ENCODE measurements around the gene SDR39U1.

The SDR39U1 gene

GRCh38 chr14:24429395-24430142 lies 13.0 kb downstream of the SDR39U1 start, which contains the start of the genes CBLN3 and KHNYN:
Gene CBLN3 (minus strand): TSS chr14:24429668. CDS start chr14:24429054, 614 bp downstream.
Gene KHNYN (plus strand): TSS chr14:24429954. CDS start chr14:24430731, 777 bp downstream.
- DNase-seq (ENCODE audit: low read depth): peak; percentile 75

GRCh38 chr14:24428628-24429394 lies 13.8 kb downstream of the SDR39U1 start:
- no peak for DNase-seq (ENCODE audit: low read depth)

DNA sequence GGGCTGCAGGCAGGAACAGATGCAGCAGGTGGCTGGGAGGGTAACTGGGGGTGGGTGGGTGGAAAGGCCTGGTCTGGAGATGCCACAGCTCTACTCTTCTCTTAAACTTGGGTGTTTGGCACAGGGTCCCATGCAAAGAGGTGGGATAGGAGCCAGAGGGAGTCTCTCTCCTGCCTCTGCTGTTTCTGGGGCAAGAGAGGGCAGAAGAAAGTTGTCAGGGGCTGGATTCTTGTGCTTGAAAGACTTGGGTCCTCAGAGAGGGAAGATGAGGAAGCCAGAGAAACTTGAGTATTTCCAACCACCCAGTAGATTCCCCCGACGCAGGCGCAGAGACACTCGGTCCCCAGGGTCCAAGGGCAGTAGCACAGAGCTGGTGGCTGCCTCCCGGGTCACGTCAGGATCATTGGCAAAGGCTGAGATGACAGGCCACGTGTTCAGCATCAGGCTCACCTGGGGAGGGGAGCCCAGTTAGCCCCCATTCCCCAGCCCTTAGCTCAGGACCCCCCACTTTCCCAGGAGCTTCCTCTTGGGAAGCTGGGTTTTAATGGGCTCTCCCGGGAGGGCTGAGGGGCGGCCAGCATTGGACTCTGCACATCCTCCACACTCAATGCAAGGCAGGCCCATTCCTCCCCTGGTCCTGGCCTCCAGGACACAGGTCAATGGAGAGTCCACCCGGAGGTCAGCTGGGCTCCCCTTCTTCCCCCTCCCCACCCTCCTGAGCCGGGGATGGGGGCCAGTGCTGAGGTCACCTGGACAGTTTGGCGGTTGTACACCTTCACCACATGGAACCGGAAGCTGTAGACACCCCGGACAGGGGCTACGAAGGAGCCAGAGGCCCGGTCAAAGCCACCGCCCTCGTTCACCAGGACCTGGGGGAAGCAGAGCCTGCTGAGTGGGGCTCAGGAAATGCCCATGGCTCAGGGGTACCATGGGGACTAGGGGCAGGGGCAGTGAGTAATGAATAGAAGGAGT lies 14.8 kb downstream of the SDR39U1 start:
- DNase-seq (ENCODE audit: low read depth): no peak

- DNase-seq (ENCODE audit: low read depth): no peak
Observed at GRCh38 chr14:24426912-24427536, 15.6 kb downstream of the SDR39U1 start.

DNA sequence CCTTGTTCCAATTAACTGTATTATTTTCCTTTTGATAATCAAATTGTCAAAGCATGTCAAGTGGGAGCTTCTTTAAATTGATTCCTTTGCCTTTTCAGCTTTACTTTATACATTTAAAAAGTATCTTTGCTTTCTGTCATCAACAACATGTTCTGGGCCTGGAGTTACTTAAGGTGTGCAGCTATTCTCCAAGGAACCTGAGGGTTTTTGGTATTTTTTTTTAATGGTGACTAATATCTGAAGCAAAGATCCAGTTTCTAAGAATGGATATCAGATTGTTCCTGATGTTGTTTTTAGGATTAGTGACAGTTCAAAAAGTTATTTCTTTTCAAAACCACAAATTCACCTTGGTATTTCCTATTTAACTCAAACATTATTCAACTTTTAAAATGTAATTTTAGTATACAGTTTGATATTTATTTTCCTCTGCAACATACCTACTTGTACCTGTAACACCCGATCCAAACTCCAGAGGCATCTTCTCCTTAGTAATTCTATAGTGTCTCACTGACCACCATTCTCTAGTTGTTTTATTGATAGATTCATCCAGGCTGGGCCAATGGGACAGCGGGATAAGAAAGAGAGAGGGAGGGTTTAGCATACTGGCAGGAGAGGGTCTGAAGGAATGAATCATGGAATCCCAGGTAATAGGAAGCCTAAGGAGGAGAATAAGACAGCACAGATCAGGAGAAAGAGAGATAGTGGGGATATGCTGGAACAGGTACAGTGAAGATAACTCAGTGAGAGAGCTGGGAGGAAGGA lies 16.2 kb downstream of the SDR39U1 start:
- DNase-seq (ENCODE audit: low read depth): no peak

DNA sequence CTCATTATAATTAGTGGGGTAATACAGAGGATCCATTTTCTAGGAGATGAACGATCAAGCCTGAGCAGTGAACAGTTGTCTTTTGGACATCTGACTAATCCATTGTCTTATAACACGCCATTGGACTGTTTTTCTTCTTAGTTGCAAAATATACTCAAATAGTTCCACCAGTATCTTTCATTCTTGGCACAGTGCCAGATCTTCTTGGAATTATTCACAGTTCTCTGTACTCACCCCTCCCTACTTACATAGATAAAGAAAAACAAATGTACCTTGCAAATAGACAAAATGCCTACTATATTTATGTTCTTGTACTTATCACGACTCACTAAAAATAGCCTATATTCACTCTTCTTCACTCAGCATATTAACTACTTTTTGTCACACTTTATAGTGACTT lies 16.9 kb downstream of the SDR39U1 start:
- no peak for DNase-seq (ENCODE audit: low read depth)

DNA sequence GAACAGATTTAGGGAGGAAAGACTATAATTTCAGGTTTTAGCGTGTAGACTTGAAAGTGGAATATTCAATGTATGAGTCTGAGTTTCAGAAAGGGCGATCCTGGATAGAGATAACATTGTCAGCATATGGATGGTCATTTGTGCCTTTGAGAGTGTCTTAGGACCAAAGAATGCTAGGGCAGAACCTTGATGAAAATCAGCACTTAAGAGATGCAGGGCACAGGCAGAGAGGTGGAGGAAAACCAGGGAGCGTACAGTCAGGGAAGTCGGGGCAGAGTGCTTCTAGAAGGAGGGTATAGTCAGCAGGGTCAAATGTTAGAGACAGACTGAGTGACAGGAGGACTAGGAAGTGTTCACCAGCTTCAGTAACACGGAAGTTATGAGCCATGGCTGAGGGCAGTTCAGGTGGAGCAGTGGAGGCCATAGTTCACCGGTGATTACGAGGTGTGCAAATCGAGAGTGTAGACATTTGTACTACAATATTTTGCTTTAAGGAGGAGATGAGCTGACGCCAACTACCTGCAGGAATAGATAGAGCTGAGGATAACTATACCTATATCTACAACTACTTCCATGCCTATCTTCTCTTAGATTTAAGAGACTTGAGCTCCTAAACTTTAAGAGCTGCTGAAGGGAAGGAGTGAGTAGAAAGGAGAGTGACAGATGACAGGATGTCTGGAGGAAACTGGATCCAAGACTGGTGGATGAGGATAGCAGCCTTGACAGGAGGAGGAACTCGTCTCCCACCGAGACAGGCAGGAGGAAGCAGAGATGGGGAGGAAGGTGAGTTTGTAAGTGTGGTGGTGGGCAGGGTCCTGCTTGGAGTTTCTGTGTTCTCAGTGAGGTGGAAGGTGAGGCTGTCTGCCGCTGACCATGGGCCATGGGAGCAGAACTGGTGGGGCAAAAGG lies 19.6 kb downstream of the SDR39U1 start:
- no peak for DNase-seq (ENCODE audit: low read depth)

- no peak for DNase-seq (ENCODE audit: low read depth)
Observed at GRCh38 chr14:24422261-24422660, 20.3 kb downstream of the SDR39U1 start.

- no peak for DNase-seq (ENCODE audit: low read depth)
Observed at GRCh38 chr14:24418492-24418873, 24.1 kb downstream of the SDR39U1 start.

- DNase-seq (ENCODE audit: low read depth): no peak
Observed at GRCh38 chr14:24417832-24418491, 24.6 kb downstream of the SDR39U1 start.

- DNase-seq (ENCODE audit: low read depth): no peak
Observed at GRCh38 chr14:24416932-24417619, 25.5 kb downstream of the SDR39U1 start.

DNA sequence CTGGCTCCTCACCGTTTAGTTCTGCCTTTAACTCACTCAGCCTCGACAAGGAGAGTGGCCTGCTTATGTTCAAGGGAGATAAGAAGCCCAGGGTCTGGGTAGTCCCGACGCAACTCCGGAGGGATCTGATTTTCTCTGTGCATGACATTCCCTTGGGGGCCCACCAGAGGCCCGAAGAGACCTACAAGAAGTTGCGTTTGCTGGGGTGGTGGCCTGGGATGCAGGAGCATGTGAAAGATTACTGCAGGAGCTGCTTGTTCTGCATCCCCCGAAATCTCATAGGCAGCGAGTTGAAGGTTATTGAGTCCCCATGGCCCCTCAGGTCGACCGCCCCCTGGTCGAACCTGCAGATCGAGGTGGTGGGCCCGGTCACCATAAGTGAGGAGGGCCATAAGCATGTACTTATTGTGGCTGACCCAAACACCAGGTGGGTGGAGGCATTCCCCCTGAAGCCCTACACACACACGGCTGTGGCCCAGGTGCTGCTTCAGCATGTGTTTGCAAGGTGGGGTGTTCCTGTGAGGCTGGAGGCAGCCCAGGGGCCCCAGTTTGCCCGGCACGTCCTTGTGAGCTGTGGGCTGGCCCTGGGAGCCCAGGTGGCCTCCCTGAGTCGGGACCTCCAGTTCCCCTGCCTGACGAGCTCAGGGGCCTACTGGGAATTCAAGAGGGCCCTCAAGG lies 26.2 kb downstream of the SDR39U1 start:
- no peak for DNase-seq (ENCODE audit: low read depth)

DNA sequence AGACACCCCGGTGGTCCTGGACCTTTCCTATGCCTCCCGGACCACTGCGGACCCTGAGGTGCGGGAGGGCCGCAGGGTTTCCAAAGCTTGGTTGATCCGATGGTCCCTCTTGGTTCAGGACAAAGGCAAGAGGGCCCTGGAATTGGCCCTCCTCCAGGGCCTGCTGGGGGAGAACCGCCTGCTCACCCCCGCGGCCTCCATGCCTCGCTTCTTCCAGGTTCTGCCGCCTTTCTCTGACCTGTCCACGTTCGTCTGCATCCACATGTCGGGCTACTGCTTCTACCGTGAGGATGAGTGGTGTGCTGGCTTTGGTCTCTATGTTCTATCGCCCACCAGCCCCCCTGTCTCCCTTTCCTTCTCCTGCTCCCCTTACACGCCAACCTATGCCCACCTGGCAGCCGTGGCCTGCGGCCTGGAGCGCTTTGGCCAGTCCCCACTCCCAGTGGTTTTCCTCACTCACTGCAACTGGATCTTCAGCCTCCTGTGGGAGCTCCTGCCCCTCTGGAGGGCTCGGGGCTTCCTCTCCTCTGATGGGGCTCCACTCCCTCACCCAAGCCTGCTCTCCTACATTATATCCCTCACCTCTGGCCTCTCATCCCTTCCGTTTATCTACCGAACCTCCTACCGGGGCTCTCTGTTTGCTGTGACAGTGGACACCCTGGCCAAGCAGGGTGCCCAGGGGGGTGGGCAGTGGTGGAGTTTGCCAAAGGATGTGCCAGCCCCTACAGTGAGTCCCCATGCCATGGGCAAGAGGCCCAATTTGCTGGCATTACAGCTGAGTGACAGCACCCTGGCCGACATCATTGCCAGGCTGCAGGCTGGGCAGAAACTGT lies 26.9 kb downstream of the SDR39U1 start:
- no peak for DNase-seq (ENCODE audit: low read depth)

DNA sequence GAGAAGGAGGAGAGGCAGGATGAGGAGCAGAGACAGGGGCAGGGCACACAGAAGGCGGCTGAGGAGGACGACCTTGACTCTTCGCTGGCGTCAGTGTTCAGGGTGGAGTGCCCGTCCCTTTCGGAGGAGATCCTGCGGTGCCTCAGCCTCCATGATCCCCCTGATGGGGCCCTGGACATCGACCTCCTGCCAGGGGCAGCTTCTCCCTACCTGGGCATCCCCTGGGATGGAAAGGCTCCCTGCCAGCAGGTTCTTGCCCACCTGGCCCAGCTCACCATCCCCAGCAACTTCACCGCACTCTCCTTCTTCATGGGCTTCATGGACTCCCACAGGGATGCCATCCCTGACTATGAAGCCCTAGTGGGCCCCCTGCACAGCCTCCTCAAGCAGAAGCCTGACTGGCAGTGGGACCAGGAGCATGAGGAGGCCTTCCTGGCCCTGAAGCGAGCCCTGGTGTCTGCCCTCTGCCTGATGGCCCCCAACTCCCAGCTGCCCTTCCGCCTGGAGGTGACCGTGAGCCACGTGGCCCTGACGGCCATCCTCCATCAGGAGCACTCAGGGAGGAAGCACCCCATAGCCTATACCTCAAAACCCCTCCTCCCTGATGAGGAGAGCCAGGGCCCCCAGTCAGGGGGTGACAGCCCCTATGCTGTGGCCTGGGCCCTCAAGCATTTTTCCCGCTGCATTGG lies 27.7 kb downstream of the SDR39U1 start:
- DNase-seq (ENCODE audit: low read depth): no peak

- no peak for DNase-seq (ENCODE audit: low read depth)
Observed at GRCh38 chr14:24414077-24414476, 28.5 kb downstream of the SDR39U1 start.
